WTC11 (cell line): ENCODE data around the gene LRRC74A.

Experiments used
- FOXJ3 ChIP-seq: sonication (generic); formaldehyde crosslinking; IDR thresholded peaks from 2 replicates; pipeline ENCODE4 v1.9.0; 2021; ENCODE audit warnings: missing genetic modification reagents, mild to moderate bottlenecking, borderline replicate concordance
- TF ChIP-seq, protein P1 (sequence below): fragments of 200-600 bp; IDR thresholded peaks from 2 replicates; pipeline ENCODE4 v1.8.0; 2022; ENCODE audit warnings: antibody characterized with exemption
- TF ChIP-seq, protein P2 (sequence below): sonication (generic); formaldehyde crosslinking; IDR thresholded peaks from 2 replicates; pipeline ENCODE4 v1.8.1; 2023; ENCODE audit warnings: mild to moderate bottlenecking, missing genetic modification reagents, moderate library complexity
- TF ChIP-seq, protein P3 (sequence below): fragments of 250-450 bp; sonication (Bioruptor Pico); IDR thresholded peaks from 2 replicates; pipeline ENCODE4 v1.9.0; 2021; ENCODE audit warnings: mild to moderate bottlenecking, borderline replicate concordance

DNA sequence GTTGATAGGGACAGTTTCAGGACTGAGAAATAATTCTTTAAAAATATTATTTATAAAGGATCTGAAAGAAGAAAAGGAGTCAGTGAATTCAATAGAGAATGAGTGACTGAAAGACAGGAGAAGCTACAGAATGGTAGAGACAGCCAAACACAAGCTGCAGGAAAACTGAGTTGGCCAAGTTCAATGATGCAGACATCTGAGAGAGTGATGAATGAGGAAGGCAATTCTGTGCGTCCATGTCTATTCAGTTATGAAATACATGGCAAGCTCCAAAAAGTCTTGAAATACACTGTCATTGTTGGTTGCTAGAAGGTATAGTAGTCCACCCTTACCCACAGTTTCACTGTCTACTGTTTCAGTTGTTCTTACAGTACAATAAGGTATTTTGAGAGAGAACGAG is 6.8 kb downstream of the LRRC74A start:
- TF ChIP-seq FOXJ3, result no peak
- TF ChIP-seq, protein P1, sequence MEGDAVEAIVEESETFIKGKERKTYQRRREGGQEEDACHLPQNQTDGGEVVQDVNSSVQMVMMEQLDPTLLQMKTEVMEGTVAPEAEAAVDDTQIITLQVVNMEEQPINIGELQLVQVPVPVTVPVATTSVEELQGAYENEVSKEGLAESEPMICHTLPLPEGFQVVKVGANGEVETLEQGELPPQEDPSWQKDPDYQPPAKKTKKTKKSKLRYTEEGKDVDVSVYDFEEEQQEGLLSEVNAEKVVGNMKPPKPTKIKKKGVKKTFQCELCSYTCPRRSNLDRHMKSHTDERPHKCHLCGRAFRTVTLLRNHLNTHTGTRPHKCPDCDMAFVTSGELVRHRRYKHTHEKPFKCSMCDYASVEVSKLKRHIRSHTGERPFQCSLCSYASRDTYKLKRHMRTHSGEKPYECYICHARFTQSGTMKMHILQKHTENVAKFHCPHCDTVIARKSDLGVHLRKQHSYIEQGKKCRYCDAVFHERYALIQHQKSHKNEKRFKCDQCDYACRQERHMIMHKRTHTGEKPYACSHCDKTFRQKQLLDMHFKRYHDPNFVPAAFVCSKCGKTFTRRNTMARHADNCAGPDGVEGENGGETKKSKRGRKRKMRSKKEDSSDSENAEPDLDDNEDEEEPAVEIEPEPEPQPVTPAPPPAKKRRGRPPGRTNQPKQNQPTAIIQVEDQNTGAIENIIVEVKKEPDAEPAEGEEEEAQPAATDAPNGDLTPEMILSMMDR, result no peak
- TF ChIP-seq, protein P2, sequence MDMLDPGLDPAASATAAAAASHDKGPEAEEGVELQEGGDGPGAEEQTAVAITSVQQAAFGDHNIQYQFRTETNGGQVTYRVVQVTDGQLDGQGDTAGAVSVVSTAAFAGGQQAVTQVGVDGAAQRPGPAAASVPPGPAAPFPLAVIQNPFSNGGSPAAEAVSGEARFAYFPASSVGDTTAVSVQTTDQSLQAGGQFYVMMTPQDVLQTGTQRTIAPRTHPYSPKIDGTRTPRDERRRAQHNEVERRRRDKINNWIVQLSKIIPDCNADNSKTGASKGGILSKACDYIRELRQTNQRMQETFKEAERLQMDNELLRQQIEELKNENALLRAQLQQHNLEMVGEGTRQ, result no peak
- TF ChIP-seq, protein P3, sequence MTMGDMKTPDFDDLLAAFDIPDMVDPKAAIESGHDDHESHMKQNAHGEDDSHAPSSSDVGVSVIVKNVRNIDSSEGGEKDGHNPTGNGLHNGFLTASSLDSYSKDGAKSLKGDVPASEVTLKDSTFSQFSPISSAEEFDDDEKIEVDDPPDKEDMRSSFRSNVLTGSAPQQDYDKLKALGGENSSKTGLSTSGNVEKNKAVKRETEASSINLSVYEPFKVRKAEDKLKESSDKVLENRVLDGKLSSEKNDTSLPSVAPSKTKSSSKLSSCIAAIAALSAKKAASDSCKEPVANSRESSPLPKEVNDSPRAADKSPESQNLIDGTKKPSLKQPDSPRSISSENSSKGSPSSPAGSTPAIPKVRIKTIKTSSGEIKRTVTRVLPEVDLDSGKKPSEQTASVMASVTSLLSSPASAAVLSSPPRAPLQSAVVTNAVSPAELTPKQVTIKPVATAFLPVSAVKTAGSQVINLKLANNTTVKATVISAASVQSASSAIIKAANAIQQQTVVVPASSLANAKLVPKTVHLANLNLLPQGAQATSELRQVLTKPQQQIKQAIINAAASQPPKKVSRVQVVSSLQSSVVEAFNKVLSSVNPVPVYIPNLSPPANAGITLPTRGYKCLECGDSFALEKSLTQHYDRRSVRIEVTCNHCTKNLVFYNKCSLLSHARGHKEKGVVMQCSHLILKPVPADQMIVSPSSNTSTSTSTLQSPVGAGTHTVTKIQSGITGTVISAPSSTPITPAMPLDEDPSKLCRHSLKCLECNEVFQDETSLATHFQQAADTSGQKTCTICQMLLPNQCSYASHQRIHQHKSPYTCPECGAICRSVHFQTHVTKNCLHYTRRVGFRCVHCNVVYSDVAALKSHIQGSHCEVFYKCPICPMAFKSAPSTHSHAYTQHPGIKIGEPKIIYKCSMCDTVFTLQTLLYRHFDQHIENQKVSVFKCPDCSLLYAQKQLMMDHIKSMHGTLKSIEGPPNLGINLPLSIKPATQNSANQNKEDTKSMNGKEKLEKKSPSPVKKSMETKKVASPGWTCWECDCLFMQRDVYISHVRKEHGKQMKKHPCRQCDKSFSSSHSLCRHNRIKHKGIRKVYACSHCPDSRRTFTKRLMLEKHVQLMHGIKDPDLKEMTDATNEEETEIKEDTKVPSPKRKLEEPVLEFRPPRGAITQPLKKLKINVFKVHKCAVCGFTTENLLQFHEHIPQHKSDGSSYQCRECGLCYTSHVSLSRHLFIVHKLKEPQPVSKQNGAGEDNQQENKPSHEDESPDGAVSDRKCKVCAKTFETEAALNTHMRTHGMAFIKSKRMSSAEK (CRISPR knock-in tag), result no peak
